GM21423 (cell line): ENCODE results near the gene CUBN.

ENCODE experiments used
- ATAC-seq: cut with Tn5 transposase; IDR thresholded peaks from one replicate; pipeline ENCODE4 v1.9.1; 2021; ENCODE audit warnings: mild to moderate bottlenecking, moderate library complexity; ENCODE audit not compliant: unreplicated experiment

The CUBN gene

GRCh38 chr10:16798571-16798970 is 331.0 kb downstream of the CUBN start:
- ATAC-seq, result no peak

GRCh38 chr10:16795410-16796073 is 334.1 kb downstream of the CUBN start:
- ATAC-seq, result no peak

DNA sequence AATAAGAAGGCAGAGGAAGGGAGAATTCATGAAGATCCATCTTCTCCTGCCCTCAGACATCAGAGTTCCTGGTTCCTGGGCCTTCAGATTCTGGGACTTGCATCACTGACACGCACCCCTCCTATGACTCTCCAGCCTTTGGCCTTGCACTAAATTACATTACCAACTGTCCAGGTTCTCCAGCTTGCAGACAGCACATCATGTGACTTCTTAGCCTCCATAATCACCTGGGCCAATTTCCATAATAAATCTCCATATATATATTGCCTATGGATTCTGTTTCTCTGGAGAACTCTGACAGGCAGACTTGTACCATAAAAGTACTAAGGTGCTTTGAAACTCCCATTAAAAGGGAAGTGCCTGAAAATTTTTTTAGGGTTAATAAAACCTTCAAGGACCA is 335.6 kb downstream of the CUBN start:
- no peak for ATAC-seq

GRCh38 chr10:16792675-16793074 is 336.9 kb downstream of the CUBN start:
- no peak for ATAC-seq

- no peak for ATAC-seq
These were observed 339.8 kb downstream of the CUBN start for GRCh38 chr10:16789765-16790164.

DNA sequence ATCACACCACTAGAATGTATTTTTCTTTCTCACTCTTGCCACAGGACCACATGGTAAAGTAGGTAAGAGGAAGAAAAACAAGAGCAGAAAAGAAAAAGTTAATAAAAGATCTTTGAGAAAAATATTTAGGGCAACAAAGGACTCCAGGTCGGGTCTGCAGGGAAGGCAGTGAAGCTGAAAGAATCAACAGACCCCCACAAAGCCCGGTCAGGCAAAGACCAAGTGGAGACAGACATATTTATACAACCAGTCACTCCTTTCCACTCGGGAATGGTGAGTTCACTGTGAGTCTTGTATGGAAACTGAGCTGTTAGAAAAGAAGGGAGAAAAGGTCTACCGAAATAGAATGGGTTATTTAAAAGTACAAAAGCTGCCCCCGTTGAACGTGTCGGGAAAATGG is 340.4 kb downstream of the CUBN start:
- ATAC-seq, result no peak

- ATAC-seq, result no peak
These were observed 340.8 kb downstream of the CUBN start for GRCh38 chr10:16788778-16789177.

DNA sequence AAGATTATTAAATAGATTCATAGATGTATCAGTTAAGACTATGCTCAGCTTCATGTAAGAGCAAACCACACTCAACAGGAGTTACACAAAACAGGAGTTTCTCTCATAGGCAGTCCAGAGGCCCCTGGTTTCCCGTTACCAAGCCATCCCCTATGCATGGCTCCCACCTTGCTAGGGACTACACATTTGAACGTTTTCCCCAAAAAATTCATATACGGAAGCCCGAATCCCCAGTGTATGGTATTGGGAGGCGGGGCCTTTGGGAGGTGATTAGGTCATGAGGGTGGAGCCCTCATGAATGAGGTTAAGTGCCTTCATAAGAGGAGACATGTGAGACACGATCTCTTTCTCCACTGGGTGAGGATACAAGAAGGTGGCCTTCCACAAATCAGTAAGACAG is 341.5 kb downstream of the CUBN start:
- peak; percentile 35 for ATAC-seq

- peak; percentile 79 for ATAC-seq
These were observed 342.2 kb downstream of the CUBN start for GRCh38 chr10:16787361-16787791.

DNA sequence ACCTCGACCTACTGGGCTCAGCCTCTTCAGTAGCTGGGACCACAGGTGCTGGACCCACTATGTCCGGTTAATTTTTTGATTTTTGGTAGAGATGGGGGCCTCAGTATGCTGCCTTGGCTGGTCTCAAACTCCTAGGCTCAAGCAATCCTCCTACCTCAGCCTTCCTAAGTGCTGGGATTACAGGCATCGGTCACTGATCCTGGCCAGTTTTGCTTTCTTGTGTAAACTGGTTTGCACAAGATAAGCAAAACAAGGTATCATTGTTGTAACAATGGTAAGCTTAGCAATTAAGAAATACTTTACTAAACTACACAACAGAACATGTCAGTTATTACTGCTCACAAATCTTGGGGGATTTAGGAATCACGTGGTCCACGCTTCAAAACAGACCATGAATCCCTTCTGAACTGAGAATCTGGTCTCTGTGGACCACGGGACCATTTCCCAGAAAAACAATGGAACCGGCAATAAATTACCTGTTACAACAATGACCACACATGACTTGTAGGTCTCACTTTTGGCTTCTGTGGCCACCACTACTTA is 349.2 kb downstream of the CUBN start:
- no peak for ATAC-seq

DNA sequence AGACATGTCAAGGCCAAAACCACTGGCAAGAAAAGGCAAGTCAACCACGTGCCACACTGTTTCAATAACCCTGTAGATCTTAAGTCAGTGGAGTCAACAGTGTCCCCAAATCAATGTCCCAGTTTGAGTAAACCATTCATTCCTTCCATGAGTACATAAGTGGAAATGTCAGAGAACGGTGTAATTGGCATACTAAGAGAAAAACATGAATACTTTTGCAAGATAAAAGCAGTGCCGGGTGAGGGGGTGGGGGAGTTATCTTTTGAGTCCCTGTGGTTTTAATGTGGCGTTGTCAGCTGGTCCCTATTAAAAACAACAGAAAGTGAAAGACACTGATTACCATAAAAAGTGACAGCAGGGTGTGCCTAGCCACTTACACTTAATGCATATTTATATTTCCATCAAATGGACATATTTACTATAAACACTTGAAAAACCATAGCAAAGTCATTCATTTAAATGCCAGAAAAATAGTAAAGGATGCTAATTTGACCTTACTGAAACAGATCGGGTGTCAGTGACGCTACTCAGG is 350.2 kb downstream of the CUBN start:
- ATAC-seq, result no peak

DNA sequence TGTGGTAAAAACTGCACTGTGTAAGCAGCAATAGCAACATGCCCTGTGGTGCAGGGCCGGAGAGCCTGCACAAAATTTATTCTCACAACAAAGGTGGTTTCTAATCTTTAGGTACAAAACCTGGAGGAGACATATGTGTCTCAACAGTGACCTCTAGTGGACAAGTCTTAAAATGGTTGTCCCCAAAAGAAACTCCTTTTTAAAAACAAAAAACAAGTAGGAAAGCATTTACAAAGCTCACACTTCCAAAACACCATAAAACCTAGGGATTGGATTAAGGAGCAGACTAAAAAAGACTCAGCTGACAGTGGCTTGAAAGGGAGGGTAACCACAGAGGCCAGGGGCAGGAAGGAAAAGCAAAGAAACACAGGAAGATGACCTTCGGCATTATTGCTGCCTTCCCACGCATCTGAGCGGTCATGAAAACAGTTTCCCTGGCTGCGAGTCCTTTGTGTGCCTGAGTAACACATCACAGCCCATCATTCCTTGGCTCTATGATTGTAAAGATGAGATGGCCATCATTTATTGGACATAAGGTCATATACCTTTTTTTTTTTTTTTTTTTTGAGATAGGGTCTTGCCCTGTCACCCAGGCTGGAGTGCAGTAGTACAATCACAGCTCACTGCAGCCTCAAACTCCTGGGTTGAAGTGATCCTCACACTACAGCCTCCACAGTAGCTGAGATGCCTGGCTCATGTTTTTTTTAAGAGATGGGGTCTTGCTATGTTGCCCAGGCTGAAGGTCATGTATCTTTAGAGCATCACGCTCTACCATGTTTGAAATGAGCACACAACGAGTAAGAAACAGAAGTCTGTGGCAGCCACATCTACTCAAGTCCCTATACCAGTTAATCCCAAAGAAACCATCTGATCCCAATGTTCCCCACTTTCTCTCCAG is 351.9 kb downstream of the CUBN start:
- ATAC-seq, result peak; percentile 54

- ATAC-seq, result no peak
These were observed 352.7 kb downstream of the CUBN start for GRCh38 chr10:16776896-16777295.
